ENCODE results near the gene PBX3. TPM values are rescaled to one million over a fixed set of nuclear protein-coding genes. Genes with fewer than 3 reads are reported as not detected.

PBX3 gene
- total and polyA plus RNA-seq, 2 of the 13 experiments (the other 11 are each of a cell fraction or from before 2014, with no cell fraction given): 6.0 to 11.2 TPM

- TF ChIP-seq ZNF101 (CRISPR knock-in tag; IDR thresholded peaks at IDR 0.05; ENCODE audit: borderline replicate concordance, low read depth) (no peak), HES4 (CRISPR knock-in tag; IDR thresholded peaks at IDR 0.05; ENCODE audit: borderline replicate concordance) (0 out of 2 replicates have a peak, but pooled peaks have one; percentile 29), AGO2 (optimal IDR thresholded peaks at IDR 0.05; ENCODE audit: low read depth, low read length) (no peak), SP2 (CRISPR knock-in tag; IDR thresholded peaks at IDR 0.05) (no peak), ADNP (CRISPR knock-in tag; IDR thresholded peaks at IDR 0.05) (no peak), ZNF282 (IDR thresholded peaks at IDR 0.05; ENCODE audit: partially characterized antibody) (no peak), PHF8 (CRISPR knock-in tag; IDR thresholded peaks at IDR 0.05) (no peak), CBX2 (IDR thresholded peaks at IDR 0.05; ENCODE audit: low read depth, low read length) (no peak), CBX2 (CRISPR knock-in tag; IDR thresholded peaks at IDR 0.05; ENCODE audit: low read depth) (no peak), CHD4 (IDR thresholded peaks at IDR 0.05; ENCODE audit: borderline replicate concordance, low read length) (no peak), SP4 (CRISPR knock-in tag; IDR thresholded peaks at IDR 0.05) (no peak), ASH2L (IDR thresholded peaks at IDR 0.05; ENCODE audit: insufficient read length, low read depth, low read length) (peak; percentile 48), ZFX (CRISPR knock-in tag; IDR thresholded peaks at IDR 0.05; ENCODE audit: low read depth) (peak; percentile 28; the same call in 1 of the 2 replicates), NFIB (CRISPR knock-in tag; IDR thresholded peaks at IDR 0.05; ENCODE audit: borderline replicate concordance) (no peak), ZNF484 (CRISPR knock-in tag; IDR thresholded peaks at IDR 0.05; ENCODE audit: borderline replicate concordance, low read depth) (no peak), ZNF263 (CRISPR knock-in tag; IDR thresholded peaks at IDR 0.05) (no peak), KMT2A (CRISPR knock-in tag; IDR thresholded peaks at IDR 0.05) (peak; percentile 60; the same call in 1 of the 2 replicates), CEBPG (CRISPR knock-in tag; IDR thresholded peaks at IDR 0.05) (no peak), CHCHD3 (CRISPR knock-in tag; IDR thresholded peaks at IDR 0.05) (no peak), MAFF (IDR thresholded peaks at IDR 0.05; ENCODE audit: low read depth, low read length) (no peak), ZSCAN20 (CRISPR knock-in tag; IDR thresholded peaks at IDR 0.05; ENCODE audit: borderline replicate concordance) (no peak), SAFB2 (CRISPR knock-in tag; IDR thresholded peaks at IDR 0.05; ENCODE audit: borderline replicate concordance, low read depth) (no peak), ZKSCAN8 (CRISPR knock-in tag; IDR thresholded peaks at IDR 0.05; ENCODE audit: borderline replicate concordance) (no peak)
- TF ChIP-seq, protein P1, sequence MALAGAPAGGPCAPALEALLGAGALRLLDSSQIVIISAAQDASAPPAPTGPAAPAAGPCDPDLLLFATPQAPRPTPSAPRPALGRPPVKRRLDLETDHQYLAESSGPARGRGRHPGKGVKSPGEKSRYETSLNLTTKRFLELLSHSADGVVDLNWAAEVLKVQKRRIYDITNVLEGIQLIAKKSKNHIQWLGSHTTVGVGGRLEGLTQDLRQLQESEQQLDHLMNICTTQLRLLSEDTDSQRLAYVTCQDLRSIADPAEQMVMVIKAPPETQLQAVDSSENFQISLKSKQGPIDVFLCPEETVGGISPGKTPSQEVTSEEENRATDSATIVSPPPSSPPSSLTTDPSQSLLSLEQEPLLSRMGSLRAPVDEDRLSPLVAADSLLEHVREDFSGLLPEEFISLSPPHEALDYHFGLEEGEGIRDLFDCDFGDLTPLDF (CRISPR knock-in tag; IDR thresholded peaks at IDR 0.05): no peak
- TF ChIP-seq, protein P2, sequence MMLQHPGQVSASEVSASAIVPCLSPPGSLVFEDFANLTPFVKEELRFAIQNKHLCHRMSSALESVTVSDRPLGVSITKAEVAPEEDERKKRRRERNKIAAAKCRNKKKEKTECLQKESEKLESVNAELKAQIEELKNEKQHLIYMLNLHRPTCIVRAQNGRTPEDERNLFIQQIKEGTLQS (CRISPR knock-in tag; IDR thresholded peaks at IDR 0.05): no peak
- TF ChIP-seq, protein P3, sequence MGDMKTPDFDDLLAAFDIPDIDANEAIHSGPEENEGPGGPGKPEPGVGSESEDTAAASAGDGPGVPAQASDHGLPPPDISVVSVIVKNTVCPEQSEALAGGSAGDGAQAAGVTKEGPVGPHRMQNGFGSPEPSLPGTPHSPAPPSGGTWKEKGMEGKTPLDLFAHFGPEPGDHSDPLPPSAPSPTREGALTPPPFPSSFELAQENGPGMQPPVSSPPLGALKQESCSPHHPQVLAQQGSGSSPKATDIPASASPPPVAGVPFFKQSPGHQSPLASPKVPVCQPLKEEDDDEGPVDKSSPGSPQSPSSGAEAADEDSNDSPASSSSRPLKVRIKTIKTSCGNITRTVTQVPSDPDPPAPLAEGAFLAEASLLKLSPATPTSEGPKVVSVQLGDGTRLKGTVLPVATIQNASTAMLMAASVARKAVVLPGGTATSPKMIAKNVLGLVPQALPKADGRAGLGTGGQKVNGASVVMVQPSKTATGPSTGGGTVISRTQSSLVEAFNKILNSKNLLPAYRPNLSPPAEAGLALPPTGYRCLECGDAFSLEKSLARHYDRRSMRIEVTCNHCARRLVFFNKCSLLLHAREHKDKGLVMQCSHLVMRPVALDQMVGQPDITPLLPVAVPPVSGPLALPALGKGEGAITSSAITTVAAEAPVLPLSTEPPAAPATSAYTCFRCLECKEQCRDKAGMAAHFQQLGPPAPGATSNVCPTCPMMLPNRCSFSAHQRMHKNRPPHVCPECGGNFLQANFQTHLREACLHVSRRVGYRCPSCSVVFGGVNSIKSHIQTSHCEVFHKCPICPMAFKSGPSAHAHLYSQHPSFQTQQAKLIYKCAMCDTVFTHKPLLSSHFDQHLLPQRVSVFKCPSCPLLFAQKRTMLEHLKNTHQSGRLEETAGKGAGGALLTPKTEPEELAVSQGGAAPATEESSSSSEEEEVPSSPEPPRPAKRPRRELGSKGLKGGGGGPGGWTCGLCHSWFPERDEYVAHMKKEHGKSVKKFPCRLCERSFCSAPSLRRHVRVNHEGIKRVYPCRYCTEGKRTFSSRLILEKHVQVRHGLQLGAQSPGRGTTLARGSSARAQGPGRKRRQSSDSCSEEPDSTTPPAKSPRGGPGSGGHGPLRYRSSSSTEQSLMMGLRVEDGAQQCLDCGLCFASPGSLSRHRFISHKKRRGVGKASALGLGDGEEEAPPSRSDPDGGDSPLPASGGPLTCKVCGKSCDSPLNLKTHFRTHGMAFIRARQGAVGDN (CRISPR knock-in tag; IDR thresholded peaks at IDR 0.05): peak; percentile 38; the same call in 1 of the 2 replicates
Measured at GRCh38 chr9:125889476-125890419, 142.6 kb downstream of the PBX3 start (continued).

All from HepG2 (cell line).